Kidney capillary endothelial cell (primary cell): ENCODE results near the gene CRTC1.
"Not testable (repeated sequence)": the region's sequence is repeated elsewhere in the genome, so short reads cannot be mapped to it uniquely, and the experiment has no call there.

Source experiments
- DNase-seq: peaks from one replicate; pipeline ENCODE4 v3.0.0-alpha.2; 2018; ENCODE audit warnings: low spot score

The CRTC1 gene

DNA sequence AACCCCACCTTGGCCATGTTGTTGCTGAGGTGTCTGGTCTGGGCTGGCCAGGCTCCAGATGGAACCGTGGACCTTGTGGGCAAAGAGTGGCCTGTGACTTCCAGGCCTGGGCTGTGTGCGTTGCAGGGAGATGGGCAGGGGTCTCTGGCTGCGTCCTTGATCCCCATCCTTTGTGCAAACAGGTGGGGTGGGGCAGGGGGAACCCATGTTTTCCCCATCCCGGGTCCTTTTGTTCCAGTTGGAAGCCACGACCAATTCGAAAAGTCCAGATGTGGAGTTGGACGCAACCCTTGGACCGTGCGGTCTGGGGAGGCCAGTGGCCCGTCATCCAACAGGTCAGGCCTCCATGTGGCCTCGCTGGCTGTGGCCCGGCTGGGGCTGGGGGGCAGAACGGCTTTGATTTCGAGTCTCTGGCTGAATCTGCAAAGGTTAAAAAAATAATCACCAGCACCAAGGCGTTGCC lies 120.7 kb downstream of the CRTC1 start:
- no peak for DNase-seq

DNA sequence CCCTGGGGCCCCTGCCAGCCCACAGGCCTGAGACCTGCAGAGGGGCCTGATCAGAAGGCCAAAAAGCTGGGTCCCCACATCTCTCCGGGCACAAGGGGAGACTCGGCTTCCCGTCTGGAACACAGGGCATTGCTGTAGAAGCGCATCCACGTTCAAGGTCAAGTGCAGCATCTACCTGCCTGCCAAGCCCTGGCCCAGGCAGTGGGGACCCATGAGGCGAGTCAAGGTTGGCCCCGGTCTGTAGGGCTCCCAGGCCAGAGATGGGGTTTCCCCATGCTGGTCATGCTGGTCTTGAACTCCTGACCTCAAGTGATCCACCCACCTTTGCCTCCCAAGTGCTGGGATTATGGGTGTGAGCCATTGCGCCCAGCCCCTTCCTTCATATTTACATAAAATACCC lies 121.2 kb downstream of the CRTC1 start:
- no peak for DNase-seq

DNA sequence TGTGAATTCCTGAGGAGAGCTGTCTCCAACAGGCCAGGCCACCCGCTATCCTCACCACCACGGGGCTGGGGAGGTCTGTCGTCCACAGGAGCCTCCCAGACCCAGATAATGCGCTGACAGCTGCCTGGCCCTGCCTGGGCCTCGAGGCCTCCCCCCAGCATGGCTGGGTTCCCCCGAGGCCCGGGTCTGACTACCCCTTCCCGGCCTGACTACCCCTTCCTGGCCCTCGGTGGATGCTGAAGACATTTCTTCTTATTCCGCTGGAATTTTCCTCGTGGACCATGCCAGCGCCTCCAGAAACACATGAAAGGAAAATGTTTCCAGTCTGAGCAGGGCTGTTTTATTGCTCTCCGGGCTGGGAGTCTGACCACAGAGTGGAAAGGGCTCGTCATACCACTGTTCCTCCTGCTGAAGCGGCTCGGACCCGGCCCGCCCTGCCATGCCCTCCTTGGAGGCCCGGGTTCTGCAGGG lies 124.4 kb downstream of the CRTC1 start:
- DNase-seq, result no peak

DNA sequence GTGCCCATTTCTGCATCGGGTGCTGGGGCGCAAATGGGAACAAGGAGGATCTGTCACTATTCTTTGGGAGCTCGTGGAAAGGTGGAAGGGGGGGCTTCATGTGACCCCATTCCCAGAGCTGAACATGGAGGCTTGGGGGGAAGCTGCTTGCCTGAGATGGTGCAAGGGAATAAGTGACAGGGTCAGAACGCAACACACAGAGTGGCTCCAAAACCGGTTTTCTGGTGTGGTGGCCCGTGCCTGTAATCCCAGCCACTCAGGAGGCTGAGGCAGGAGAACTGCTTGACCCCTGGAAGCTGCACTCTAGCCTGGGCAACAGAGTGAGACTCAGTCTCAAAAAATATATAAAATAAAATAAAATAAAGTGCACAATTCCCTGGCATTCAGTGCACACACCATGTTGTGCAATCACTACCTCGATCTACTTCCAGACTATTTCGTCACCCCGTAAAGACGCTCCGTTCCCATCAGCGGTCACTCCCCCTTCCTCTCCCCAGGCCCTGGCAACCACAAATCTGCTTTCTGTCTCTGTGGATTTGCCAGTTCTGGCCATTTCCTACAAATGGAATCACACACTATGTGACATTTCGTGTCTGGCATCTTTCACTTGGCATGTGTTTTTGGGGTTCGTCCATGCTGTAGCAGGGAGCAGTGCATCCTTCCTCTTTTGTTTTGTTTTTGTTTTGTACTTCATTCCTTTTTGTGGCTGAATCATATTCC lies 125.8 kb downstream of the CRTC1 start:
- no peak for DNase-seq

DNA sequence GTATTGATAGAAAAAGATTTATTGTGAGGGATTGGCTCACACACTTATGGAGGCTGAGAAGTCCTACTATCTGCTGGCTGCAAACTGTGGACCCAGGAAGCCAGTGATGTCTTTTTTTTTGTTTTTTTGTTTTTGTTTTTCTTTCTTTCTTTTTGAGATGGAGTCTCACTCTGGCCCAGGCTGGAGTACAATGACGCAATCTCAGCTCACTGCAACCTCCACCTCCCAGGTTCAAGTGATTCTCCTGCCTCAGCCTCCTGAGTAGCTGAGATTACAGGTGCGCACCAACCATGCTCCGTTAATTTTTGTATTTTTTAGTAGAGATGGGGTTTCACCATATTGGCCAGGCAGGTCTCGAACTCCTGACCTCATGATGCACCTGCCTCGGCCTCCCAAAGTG lies 128.2 kb downstream of the CRTC1 start:
- DNase-seq, result not testable (repeated sequence)

DNA sequence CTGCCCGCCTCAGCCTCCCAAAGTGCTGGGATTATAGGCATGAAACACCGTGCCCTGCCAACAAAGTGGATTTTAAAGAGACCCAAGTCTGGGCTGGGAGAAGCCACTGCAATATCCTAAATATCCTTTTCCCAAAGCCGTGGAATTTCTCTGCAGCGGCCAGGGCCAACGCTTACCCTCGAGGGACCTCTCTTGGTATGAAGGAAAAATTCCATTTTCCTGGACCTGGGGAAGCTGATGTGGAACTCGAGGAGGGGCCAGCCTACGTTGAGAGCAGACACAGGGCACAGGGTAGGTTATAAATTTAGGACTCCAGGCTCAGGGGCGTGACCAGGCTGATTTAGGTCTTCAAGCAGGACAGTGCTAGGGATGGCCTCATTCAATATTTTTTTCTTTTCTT lies 130.6 kb downstream of the CRTC1 start:
- no peak for DNase-seq

DNA sequence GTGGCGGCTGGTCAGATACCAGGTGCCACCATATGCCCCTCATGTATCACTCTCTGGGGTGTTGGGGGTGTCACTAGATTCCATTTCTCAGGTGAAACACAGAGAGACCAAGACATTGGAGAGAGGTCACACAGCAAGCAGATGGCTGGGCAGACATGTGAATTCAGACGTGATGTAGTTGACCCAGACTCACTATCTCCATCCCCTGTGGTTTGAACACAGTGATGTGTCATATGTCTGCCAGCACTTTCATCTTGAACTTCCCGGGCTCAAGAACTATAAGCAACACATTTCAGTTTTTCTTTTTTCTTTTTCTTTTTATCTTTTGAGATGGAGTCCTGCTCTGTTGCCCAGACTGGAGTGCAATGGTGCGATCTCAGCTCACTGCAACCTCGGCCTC lies 132.2 kb downstream of the CRTC1 start:
- DNase-seq, result no peak

DNA sequence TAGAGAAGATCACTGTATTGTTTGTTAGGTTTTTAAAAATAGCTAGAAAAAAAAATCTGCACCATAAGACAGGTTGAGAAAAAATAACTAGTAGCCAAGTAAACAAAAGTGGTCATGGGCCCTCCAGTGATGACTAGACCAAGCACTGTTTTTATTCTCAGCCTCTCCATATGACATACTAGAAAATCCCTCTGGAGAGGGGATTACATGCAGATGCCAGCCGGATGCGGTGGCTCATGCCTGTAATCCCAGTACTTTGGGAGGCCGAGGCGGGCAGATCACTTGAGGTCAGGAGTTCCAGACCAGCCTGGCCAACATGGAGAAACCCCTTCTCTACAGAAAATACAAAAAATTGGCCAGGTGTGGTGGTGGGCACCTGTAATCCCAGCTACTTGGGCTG lies 133.2 kb downstream of the CRTC1 start:
- not testable (repeated sequence) for DNase-seq

DNA sequence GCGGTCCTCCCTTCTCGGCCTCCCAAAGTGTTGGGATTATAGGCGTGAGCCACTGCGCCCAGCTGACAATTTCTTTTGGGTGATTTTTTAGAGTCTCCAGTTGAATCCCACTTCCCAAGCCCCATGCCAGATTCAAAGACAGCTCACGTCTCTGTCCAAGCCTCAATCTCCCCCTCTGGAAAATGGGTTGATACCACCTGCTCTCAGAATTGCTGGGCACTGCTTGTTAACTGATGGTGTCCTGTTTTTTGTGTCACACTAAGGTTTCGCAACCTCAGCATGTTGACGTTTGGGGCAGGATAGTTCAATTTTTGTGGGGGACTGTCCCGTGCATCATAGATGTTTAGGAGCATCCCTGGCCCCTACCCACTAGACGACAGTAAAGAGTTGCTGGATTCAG lies 134.1 kb downstream of the CRTC1 start:
- DNase-seq, result no peak

DNA sequence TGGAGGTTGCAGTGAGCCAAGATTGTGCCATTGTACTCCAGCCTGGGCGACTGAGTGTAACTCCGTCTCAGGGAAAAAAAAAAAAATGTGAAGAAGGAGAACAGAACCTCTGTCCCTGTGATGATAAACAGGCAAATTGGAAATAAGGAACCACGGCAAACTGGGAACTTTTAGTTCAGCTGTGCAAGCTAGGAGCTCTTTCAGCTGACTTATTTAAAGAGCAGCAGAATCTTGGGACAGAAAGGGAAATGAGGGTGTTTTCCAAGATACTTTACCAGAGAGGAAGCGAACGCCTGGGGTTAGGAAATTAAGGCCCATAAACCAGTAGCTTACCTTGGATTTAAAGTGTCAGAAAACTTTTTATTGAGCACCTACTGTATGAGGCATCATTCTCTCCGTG lies 145.3 kb downstream of the CRTC1 start:
- DNase-seq, result no peak

DNA sequence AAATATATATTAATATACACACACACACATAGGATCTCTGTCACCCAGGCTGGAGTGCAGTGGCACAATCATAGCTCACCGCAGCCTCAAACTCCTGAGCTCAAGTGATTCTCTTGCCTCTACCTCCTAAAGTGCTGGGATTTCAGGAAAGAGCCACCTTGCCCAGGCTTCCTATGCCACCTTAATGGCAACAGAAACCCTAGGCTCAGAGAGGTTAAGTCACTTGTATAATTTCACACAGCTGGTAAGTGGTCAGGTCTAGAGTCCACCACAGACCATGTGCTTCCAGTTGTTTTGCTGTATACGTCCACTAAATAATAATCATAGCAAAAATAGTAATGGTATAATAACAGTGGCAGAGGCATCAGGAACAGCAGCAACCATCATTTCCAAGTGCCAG lies 147.0 kb downstream of the CRTC1 start:
- DNase-seq, result no peak

DNA sequence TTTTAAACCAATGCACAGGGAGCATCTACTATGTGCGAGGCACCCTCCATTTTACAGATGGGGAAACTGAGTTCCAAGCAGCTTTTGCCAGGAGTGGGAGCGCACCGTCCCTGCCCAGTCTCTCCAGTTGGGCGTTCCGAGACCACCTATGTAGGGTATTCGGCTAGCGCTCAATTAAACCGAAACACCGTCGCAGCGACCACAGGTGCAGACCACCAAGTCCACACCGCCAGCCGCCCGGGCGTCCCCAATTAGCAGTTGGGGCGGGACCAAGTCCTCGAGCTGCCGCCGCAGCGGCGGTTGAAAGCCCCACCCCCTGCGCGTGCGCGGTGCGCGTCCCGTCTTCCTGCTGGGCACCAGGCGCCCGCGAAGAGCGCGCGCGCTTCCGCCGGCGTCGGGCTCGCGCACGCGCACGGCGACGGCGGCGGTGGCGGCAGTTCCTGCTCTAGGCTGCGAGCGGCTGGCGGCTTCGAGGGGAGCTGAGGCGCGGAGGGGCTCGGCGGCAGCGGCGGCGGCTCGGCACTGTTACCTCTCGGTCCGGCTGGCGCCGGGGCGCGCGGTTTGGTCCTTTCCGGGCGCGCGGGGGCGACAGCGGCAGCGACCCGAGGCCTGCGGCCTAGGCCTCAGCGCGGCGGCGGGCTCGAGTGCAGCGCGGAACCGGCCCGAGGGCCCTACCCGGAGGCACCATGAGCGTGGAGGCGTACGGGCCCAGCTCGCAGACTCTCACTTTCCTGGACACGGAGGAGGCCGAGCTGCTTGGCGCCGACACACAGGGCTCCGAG lies 148.2 kb downstream of the CRTC1 start, which contains the start of gene UPF1:
TSS of gene UPF1 (plus strand) at position 436 of the 782 bp plus-strand sequence. CDS start at position 687, 251 bp downstream.
- peak; percentile 88 for DNase-seq
